Activated effector memory CD4-positive, alpha-beta T cell treated with anti-CD3 and anti-CD28 coated beads, Interleukin-2, amount 50 U/mL, for 16 hours (primary cell): Measurements from ENCODE around the gene CHCHD3.
"Not testable (repeated sequence)": the region's sequence is repeated elsewhere in the genome, so short reads cannot be mapped to it uniquely, and the experiment has no call there.

ENCODE experiments used
- DNase-seq: peaks from one replicate; pipeline ENCODE4 v3.0.0-alpha.2; 2020

The CHCHD3 gene

DNA sequence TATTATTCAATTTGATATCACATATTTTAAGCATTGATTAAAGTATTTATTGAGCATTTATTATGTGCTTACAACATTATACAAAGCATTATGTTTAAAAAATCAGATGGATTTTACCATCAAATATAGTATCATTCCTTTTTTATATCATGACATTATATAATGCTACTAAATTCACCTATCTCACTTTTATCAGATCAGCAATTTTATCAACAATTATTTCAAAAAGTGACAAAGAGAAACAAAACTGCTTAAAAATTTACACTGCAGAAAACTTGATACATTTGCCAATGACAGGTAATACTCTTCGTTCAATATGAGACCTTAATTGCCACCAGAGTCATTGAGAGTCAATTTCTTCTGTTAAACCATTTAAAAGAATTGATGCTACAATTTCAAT lies 82.0 kb downstream of the CHCHD3 start:
- DNase-seq = no peak

DNA sequence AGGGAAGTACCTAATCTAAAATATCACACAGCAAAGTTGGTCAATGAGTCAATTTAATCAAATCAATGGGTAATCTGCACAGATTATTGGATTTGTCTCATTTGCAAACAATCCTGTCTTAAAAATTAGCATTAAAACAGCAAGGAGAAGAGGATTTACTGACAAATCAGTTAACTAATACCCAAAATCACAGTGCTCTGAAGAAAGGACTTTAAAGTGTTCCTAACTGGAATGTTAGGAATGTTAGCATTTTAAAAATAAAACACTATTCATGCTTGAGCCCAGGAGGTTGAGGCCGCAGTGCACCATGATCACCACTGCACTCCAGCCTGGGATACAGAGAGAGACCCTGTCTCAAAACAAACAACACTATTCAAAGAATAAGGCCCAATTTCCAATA lies 83.1 kb downstream of the CHCHD3 start:
- DNase-seq = no peak

DNA sequence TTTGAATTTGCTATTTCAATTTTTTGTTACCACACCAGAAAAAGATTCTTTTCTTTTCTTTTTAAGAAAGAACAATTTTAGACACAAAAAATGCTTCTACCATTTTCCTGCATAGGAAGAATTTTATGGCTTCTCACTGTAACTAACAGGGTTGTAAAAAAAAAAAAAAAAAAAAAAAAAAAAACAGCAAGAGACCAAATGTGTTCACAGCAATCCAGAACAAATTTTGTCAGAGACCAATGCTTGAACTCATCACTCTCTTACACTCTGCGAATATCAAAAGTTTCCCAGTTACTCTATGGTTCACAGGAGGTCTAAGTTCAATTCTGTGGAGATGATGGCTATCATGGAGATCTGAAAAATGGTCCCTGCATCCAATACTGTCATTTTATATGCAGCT lies 84.4 kb downstream of the CHCHD3 start:
- DNase-seq = no peak

DNA sequence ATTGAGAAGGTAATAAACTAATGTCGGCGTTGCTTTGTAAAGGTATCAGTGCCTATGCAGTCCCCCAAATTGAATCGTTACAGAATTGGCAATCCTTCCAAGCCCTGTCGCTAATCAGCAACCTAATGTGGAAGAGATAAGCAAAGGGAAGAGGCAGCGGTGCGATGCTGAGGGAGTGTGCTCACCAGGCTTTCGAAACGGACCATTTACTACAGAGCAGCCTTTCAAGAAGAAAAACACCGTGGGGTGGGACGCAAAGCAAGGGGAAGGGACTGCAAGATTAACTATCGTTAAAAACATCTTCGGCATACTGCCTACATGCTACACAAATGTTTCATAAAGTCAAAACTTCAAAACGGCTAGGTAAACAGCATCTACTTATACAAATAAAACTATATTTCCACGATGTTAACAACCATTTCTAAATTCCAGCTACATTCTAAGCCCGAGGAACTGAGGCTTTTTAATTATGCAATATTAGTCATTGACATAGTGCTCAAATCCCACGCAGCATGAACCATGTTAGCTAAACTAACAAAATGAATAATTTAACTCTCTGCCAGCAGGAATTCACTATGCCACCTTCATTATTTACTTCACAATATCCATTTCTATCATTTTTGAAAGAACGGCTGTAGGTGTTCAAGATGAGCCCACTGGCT lies 85.2 kb downstream of the CHCHD3 start:
- DNase-seq = no peak

DNA sequence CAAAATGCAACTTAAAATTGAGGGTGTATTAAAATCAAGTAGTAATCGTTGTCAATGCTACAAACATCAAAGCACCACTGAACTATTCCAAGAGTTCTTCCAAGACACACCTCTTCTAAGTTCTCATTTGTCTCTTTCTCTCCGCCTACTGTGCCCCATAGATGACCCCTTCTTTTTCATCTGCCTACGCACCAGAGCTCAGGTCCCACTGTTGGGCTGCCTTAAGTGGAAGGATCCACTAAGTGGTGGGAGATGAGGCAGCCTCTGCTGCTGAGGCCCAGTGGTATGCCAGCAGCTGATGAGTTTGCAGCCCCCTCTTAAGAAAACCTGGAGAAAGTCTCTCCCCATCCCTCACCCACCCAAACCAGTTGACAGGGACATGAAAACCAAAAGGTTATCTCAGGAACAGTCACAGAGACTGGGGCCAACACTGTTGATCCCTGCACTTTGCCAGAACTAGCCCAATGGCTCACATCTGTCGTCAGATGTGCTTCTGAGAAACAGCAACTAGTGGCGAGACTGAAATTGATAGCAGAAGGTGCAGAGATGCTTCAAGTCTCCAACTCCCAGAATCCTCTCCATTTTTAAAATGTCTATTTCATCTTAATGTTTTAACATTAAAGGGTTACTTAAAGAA lies 88.4 kb downstream of the CHCHD3 start:
- no peak for DNase-seq

DNA sequence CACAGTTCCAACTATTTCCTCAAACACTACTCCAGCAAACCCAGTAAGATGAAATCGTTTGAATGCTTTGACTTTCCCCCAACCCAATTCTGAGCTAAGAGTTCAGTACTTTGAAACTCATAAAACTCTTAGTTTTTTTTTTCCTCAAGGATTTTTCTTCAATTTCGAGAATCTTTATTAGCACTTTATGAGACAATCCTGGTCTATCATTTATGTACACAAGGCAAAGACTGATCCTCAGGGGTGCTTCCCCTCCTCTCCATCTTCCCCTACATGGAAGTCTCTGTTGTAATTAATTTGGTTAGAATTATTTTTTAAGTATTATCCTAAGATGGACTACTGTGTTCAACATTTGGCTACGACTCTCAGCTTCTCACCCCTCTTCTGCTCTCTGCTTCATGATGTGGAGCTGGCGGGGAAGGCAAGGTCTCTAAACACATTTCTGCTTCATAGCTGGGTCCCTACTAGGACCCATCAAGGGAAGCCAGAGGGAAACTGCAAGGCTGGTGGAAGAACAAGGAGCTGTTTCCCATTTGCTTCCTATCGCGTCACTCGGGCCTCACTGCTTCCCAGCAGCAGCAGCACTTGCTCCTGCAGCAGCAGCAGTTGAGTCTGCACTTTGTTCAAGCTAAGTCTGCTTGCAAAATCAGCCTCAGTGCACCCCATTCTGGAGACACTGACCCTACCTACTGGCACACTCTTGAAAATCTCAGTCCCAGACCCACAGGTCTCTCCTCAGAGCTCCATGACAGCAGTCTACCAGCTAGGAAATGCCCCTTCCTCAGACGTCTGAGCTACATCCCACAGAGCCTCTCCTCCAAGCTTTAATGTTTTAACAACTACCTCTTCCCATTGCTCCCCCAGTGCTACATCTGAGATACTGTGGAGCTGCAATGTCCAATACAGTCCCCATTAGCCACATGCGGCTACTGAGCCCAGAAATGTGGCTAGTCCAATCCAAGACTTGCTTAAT lies 90.0 kb downstream of the CHCHD3 start:
- no peak for DNase-seq

DNA sequence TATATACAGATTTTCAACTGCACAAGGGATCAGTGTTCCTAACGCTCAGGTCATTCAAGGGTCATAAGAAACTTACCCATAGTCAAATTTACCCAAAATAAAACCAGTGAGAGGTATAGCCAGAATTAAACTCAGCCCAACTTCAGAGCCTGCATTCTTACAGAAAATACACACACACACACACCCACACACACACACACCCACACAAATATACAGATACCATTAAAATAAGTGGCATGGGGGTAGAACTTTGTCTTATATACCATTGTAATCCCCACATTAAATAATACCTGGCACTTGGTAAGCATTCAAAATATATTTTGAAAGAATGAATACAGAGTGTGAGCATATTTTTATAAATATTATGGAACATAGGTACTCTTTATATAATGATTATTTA lies 93.8 kb downstream of the CHCHD3 start:
- DNase-seq = no peak

DNA sequence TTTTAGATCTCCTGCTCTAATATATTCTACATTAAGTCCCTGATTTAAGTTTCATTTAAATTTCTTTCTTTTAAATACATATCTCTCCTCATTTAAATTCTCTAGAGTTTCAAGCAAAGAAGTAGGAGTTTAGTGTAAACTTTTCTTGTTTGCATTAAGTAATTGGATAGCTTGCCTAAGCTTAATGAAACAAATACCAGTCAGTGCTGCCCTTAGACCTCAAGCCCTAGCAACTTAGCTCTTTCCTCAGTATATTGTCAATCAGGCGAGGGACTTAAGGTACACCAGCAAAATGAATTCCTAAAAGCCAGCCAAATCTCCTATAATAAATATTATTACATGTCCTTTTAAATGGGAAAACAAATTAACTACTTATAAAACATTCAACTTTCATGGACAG lies 101.5 kb downstream of the CHCHD3 start:
- no peak for DNase-seq

DNA sequence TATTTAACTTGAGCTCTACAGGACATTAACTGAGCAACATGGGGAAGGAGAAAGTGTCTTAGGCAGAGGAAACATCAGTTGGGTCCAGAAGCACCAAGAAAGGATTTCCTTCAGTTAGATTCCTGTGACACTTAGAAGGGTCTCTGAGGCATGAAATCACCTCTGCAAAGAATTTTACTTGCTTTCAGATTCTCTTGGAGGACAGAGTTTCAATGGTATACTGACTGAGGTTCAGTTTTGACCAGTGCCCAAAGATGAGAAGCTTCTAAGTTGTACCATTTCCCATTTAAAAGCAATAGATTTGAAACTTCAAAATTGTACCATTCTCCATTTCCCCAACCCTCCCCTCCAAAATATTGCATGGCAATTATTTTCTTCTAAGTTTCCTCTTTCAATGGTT lies 102.4 kb downstream of the CHCHD3 start:
- no peak for DNase-seq

DNA sequence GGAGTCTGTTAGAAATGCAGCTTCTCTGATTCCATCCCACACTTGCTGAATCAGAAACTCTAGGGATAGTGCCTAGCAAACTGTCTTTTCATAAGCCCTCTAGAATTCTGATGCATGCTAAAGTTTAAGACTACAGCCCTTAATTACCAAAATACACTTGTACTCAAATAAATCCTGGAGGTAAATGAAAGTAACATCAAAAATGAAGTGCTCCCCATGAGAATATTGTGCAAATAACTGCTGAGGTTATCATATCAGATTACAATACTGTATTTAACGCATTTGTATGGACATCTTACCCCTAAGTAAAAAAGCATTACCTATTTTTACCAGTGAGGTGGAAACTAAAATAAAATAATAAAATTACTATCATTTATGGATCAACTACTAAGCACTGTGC lies 104.7 kb downstream of the CHCHD3 start:
- DNase-seq = no peak

DNA sequence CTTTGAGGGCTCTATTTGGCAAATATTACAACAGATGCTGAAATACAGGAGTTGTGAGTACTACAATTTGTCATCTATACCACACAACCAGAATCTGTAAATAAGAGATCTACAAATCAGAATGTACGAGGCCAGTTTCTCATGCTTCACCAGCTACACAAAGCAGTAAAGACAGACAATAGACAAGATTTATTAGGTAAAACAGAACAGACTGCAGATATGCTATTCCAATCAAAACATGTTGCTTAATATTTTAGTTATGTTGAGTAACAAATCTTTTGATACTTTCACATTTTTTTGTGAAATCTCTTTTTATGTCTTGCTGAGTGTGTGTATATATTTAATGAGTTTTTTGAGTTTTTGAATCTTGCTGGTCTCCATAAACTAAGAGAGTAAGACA lies 109.1 kb downstream of the CHCHD3 start:
- DNase-seq = no peak

DNA sequence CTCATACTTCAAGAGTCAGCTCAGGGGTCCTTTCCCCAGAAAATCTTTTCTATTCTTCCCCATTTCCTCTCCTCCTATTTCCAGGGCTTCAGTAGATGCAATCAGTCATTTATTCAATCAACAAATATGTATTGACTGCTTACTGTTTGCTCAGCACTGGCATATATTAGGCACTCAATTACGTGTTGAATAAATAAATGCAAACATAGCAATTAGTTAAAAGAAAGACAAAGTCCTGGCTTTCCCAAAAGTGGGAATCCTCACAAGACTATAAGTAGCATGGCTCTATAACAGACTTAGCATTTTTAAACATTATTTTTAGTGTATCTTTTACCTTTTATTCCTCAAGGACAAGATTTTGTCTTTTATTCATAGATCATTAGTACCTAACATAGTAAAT lies 111.6 kb downstream of the CHCHD3 start:
- DNase-seq = no peak

DNA sequence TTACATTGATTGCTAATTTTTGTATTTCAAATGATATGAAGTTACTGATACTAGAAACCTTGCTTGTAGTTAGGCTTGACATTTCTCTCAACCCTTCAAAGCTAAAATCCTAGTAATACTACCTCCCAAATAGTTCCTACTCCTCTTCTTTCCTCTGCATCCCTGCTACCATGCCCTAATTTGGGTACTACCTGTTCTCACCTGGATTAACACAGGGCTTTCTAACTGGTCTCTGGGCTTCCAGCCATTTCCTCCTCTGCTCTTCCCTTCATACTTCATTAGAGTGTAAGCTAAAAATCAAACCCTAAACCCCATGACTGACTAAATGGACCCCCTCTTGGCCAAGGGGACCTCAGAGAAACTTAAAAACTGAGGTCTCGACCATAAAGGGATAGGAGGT lies 112.4 kb downstream of the CHCHD3 start:
- DNase-seq = no peak

DNA sequence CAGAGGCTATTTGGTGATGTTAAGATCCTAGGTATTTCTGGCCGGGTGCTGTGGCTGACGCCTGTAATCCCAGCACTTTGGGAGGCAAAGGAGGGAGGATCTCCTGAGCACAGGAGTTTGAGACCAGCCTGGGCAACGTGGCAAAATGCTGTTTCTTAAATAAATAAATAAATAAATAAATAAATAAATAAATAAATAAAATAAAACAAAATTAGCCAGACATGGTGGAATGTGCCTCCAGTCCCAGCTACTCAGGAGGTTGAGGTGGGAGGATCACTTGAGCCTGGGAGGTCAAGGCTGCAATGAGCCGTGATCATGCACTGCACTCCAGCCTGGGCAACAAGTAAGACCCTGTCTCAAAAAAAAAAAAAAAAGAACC lies 114.4 kb downstream of the CHCHD3 start:
- not testable (repeated sequence) for DNase-seq

DNA sequence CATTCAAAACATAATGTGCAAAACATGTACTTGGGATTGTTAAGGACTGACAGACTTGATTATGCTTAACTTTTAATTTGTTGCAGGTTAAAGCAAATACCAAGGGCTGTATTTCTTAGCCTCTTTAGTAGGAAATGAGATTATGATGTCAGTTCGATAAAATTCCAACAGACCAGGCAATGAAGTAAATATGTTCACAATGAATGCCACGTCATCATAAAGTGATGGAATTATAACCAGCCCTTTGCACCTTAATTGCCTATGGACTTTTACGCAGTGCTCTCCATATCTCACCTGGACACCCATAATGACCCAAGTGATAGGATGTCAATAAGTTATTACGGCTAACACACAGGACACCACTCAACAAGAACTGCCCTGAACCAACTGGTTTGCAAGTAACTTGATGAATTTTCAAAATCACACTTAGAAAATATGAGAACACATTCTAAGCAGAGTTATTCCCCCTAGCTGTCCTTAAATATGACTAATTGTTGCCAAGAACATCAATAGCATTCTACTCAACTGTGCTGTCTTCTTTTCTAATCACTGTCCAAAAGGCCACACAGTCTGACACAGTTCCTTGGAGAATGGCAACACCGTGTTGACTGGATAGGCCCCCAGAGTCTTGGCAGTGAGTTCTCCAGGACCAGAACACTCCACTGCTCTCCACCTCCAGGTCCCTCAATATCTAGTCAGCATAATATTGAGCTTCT lies 115.0 kb downstream of the CHCHD3 start:
- DNase-seq = no peak

DNA sequence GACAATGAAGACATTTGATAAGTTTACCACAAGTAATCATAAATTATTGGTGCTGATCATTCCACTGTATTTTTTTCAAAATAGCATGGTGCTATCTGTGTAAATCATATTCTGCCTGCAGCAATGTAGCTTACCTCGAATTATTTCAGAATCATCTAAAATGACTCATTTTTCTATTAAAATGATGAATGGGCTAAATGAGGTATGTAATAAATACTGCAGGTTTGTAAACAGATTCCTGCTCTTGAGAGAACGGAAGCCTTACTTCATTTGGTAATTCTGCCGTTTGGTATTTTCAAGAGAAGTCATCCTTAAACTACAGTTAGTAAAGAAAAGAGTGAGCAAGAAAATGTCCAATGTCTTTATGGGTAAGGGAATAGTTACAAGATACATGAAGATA lies 115.9 kb downstream of the CHCHD3 start:
- no peak for DNase-seq

DNA sequence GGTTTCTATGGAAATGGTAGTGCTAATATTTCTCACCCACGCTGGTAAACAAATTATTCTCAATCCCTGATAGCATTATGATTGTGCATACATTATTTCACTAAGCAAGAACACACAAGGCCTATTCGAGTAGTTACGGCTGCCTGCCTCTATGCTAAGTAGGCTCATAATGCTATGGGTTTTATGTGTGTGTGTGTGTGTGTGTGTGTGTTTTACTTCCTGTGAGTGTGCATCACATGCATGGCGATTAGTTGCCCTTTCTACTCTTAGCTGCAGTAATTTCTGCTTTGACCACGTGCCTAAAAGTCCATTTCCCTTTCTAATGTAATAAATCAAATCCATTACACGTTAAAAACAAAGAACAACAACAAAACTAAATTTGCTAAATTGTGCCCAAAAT lies 117.0 kb downstream of the CHCHD3 start:
- no peak for DNase-seq

DNA sequence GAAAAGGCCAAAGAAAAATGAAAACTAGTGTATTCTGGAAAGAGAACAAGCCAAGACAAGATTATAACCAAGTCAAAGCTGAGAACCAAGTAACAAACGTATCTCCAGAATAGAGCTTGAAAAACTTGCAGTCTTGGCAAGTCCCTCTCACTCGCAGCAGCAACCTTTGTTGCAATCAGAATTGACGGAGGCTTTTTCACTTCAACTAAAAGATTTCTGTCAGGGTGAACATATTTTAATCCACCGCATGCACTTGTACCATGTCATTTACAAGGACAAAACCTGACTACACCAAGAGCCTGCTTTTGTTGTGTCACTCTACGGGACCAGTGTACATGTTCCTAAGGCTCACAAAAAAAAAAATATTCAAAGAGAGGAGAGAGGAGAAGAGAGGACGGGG lies 122.0 kb downstream of the CHCHD3 start:
- DNase-seq = no peak

DNA sequence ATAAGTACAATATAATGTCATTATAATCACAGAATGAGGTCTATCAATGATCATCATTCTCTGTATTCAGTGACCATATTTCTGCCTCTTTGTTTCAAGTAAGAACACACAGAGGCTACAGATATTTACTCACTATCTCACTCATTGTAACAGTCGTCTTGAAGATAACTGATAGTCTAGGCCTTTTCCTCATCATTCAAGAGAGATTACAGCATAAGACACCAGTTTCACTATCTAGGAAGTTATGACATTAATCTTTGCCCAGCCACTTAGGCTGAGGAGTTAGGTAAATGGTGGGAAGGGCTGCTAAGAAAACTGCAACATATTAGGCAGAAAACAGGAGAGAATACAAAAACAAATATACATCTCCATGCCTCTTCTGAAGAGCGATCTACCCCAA lies 125.3 kb downstream of the CHCHD3 start:
- DNase-seq = no peak

DNA sequence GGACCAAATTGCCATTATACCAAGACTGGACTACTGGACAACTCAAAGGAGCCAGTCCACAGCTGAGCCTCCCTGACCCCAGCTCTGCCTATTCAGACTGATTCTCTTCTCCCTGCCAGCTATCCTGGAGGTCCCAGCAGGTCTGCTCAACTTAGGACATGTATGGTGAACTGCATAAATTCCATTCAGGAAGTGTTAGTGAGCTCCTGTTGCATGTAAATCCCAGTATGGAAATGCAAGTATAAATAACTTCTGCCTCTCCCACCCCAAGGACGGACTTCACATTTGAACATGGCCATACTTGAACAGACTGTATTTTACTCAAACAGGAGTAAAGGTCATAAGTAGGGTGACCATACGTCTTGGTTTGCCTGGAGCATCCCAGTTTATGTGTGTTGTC lies 128.4 kb downstream of the CHCHD3 start:
- DNase-seq = no peak

DNA sequence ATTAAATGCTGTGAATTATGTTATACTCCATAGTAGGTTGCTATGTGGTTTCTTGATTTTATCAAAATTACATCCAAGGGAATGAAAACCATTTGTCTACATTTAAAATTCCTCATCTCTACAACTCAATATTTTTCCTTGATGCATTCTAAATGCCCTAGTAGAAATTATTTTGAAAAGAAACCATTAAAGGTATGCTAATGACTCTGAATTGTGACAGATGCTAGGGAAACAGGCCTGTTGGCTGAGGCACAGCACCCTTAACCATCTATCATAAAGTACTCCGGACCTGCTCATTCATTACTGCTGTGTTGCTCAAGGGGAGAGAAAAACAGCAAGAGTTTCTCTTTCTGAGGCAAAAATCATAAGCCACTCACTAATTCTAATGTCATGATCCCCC lies 131.2 kb downstream of the CHCHD3 start:
- DNase-seq = no peak

DNA sequence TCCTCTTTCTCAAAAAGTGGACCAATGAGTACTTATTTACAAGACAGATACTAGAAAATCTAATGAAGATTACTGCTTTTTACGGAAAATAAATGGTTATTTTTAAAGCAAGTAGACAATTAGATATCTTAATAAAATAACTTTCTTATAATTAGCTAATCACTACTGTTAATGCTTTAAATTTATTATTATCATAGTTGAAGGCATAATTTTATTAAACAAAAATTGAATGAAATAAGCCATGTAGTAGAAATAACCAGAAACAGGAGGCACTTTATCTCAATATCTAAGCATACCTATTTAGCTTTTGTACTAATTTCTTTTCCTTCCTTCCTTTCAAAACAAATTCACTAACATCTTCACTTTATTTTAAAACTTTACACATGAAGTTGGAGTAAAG lies 134.9 kb downstream of the CHCHD3 start:
- no peak for DNase-seq

DNA sequence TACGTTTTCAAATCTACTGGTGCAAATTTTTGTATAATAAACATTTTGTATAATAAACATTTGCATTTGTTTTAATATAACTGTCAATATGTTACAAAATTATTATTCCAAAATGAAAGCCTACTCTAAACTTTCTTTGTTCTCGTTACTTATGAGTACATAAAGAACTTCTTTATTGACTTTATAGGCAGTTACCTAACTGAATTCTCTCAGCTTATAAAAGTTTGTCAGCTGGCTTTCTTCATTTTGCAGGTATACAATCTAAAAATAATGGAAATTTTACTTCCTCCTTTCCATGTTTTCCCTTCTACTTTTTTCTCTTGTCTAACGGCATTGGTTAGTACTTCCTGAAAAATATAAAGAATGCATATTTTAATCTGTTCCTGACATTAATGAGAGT lies 137.1 kb downstream of the CHCHD3 start:
- DNase-seq = no peak
